Measurements from ENCODE around the gene POLR2J. TPM values are rescaled to one million over a fixed set of nuclear protein-coding genes. Genes with fewer than 3 reads are reported as not detected.
"Not testable (repeated sequence)": the region's sequence is repeated elsewhere in the genome, so short reads cannot be mapped to it uniquely, and the experiment has no call there.

Gene POLR2J
- total RNA-seq, 4 donors from 2014 or later: 25.7 to 67.9 (median 51.6) TPM

- Histone ChIP-seq H3K36me3 (peaks cover 0 to 42% of the 10 kb centered on the region in 2 donors), H3K27ac (no peak overlapping the region), H3K4me3 (no peak overlapping the region), H3K27me3 (no peaks in the 10 kb centered on the region), H3K4me1 (no peaks in the 10 kb centered on the region), H3K9me3 (no peaks in the 10 kb centered on the region)
- intact Hi-C loops (cut with DNase I; ENCODE audit: low total_unique reads): no loop called here
- no peak for TF ChIP-seq POLR2A (IDR thresholded peaks at IDR 0.05)
- TF ChIP-seq, protein P1, sequence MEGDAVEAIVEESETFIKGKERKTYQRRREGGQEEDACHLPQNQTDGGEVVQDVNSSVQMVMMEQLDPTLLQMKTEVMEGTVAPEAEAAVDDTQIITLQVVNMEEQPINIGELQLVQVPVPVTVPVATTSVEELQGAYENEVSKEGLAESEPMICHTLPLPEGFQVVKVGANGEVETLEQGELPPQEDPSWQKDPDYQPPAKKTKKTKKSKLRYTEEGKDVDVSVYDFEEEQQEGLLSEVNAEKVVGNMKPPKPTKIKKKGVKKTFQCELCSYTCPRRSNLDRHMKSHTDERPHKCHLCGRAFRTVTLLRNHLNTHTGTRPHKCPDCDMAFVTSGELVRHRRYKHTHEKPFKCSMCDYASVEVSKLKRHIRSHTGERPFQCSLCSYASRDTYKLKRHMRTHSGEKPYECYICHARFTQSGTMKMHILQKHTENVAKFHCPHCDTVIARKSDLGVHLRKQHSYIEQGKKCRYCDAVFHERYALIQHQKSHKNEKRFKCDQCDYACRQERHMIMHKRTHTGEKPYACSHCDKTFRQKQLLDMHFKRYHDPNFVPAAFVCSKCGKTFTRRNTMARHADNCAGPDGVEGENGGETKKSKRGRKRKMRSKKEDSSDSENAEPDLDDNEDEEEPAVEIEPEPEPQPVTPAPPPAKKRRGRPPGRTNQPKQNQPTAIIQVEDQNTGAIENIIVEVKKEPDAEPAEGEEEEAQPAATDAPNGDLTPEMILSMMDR (IDR thresholded peaks at IDR 0.05 in 4 of 5, conservative IDR thresholded peaks at IDR 0.05 in 1 of 5): no peak
- DNase-seq (no peak), ATAC-seq (no peak)
- in situ Hi-C loops (cut with MboI; ENCODE audit: low sequenced_read_pairs in 4 of 4): no loop called here
These were observed 21.3 kb downstream of the POLR2J start for GRCh38 chr7:102457352-102457924.

DNA sequence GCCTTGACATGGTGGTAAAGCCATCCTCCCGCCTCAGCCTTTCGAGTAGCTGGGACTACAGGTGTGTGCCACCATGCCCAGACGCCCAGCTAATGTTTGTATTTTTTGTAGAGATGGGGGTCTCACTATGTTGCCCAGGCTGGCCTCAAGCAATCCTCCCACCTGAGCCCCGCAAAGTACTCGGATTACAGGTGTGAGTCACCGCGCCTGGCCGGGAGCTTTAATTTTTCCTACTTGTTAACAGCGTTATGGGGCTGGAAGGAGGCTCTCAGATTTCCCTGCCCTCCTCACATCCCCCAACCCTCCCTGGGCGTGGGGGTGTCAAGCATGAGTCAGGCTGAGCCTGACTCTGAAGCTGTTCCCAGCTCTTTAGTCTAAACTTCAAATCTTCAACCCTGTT is 22.4 kb downstream of the POLR2J start:
- ATAC-seq (no peak), DNase-seq (no peak)
- no peak overlapping the region for H3K4me3 ChIP-seq
- in situ Hi-C loops (cut with MboI; ENCODE audit: low sequenced_read_pairs in 4 of 4) (no loop called here), intact Hi-C loops (cut with DNase I; ENCODE audit: low total_unique reads) (no loop called here)
- no peak overlapping the region for H3K27ac ChIP-seq
- no peaks in the 10 kb centered on the region for H3K9me3 ChIP-seq
- TF ChIP-seq POLR2A (IDR thresholded peaks at IDR 0.05): no peak
- TF ChIP-seq, protein P1 (IDR thresholded peaks at IDR 0.05 in 4 of 5, conservative IDR thresholded peaks at IDR 0.05 in 1 of 5): no peak
- no peaks in the 10 kb centered on the region for H3K4me1 ChIP-seq
- H3K27me3 ChIP-seq: no peaks in the 10 kb centered on the region
- peaks cover 0 to 42% of the 10 kb centered on the region in 2 donors for H3K36me3 ChIP-seq

DNA sequence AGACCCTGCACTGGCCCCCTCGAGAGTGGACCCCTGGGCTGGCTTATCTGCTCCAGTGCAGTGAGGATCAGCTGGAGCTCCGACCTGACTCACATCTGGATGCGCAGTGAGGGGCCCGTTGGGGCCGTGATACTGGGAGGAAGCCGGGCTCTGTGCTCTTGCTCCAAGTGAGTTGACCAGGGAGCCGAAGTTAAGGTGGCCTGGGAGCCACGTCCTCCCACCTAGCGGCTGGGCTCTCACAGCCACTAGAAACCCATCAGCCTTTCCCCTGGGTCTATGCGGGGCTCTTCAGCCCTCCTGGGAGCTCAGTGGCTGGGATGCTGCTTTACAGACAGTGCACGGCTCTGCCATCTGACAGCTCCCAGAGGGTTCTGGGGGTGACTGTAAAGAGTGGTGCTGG is 23.1 kb downstream of the POLR2J start:
- ATAC-seq (no peak), DNase-seq (no peak)
- Histone ChIP-seq H3K36me3 (peaks cover 0 to 42% of the 10 kb centered on the region in 2 donors), H3K4me1 (no peaks in the 10 kb centered on the region), H3K27me3 (no peaks in the 10 kb centered on the region), H3K27ac (no peak overlapping the region), H3K9me3 (no peaks in the 10 kb centered on the region), H3K4me3 (no peak overlapping the region)
- in situ Hi-C loops (cut with MboI; ENCODE audit: low sequenced_read_pairs in 4 of 4): no loop called here
- intact Hi-C loops (cut with DNase I; ENCODE audit: low total_unique reads): no loop called here
- TF ChIP-seq POLR2A (IDR thresholded peaks at IDR 0.05): no peak
- TF ChIP-seq, protein P1 (IDR thresholded peaks at IDR 0.05 in 4 of 5, conservative IDR thresholded peaks at IDR 0.05 in 1 of 5): no peak

- H3K4me3 ChIP-seq; ATAC-seq; intact Hi-C loops (cut with DNase I; ENCODE audit: low total_unique reads); H3K27ac ChIP-seq; H3K4me1 ChIP-seq; H3K9me3 ChIP-seq; in situ Hi-C loops (cut with MboI; ENCODE audit: low sequenced_read_pairs in 4 of 4); H3K27me3 ChIP-seq; DNase-seq: not testable (repeated sequence)
- peaks cover 0 to 42% of the 10 kb centered on the region in 2 donors for H3K36me3 ChIP-seq
These were observed 23.8 kb downstream of the POLR2J start for GRCh38 chr7:102454932-102455331.

DNA sequence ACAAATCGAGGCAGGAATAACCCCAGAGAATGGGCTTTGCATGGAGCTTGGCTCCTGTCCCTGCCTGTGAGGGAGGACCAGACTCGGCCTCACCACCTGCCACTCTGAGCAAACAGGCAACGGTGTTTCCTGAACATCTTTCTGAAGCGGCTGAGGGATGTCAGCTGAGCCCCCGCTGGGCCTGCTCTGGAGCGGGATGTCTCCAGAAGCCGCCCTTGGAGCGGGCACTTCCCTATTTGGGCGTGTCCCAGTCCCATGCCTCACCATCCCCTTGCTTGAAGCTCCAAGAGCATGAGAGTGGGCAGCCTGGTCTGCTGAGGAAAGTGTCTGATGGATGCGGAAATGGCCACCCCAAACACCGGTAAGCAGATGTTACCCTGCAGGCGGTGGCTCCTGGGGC is 24.3 kb downstream of the POLR2J start:
- H3K27me3 ChIP-seq: no peaks in the 10 kb centered on the region
- H3K4me1 ChIP-seq: no peaks in the 10 kb centered on the region
- H3K36me3 ChIP-seq: peaks cover 0 to 41% of the 10 kb centered on the region in 2 donors
- TF ChIP-seq, protein P1 (IDR thresholded peaks at IDR 0.05 in 4 of 5, conservative IDR thresholded peaks at IDR 0.05 in 1 of 5): no peak
- TF ChIP-seq POLR2A (IDR thresholded peaks at IDR 0.05): no peak
- intact Hi-C loops (cut with DNase I; ENCODE audit: low total_unique reads) (no loop called here), in situ Hi-C loops (cut with MboI; ENCODE audit: low sequenced_read_pairs in 4 of 4) (no loop called here)
- H3K4me3 ChIP-seq: no peak overlapping the region
- no peaks in the 10 kb centered on the region for H3K9me3 ChIP-seq
- ATAC-seq (no peak), DNase-seq (no peak)
- H3K27ac ChIP-seq: no peak overlapping the region

Measured in gastrocnemius medialis (tissue), 4 donors.